Activated CD8-positive, alpha-beta memory T cell treated with anti-CD3 and anti-CD28 coated beads, Interleukin-2, amount 50 U/mL, for 1 hour (primary cell): ENCODE data around the gene ANKRD9.
A peak's percentile ranks its signal among the peaks of the same experiment; 100 is the strongest.
"Not testable (repeated sequence)": the region's sequence is repeated elsewhere in the genome, so short reads cannot be mapped to it uniquely, and the experiment has no call there.

ENCODE experiments used
- DNase-seq: peaks from one replicate; pipeline ENCODE4 v3.0.0-alpha.2; 2020; ENCODE audit errors: extremely low read depth

The ANKRD9 gene

DNA sequence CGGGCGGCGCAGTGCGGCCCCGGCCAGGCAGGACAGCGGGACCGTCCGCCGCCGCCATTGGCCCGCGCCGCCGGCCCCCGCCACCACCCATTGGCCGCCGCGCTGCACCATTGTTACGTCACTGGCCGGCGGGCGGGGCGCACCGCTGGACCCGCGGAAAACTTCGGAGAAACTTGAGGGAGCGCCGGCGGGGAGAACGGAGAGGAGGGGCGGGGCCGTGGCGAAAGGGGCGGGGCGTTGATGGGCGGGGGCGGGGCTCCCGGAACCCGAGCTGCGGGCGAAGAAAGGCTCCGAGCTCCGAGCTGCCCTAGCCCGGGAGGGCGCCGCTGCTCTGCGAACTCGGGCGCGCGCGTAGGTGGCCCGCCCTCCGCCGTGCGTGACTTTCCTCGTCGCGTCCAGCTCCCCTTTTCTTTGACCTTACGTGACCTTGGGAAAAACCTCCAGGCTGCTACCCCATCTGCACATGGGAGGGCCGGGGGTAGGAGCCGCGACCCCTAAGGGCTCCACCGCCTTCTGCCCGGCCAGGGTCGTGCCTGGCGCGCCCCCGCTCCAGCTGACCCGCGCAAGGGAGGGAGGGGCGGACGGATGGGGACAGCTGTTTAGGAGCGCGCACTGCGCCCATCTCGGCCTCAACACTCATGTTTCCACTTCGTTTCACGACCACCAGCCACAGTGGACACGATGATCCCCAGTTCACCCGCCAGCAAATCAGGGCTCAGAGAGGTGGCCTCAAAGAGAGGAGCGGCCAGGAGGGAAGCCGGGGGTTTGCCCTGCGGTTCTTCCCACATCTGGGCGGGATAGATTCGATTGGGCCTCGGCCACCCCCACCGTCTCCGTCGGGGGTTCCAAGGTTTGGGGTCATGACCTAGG lies at the start of gene ANKRD9:
Gene ANKRD9 (minus strand): TSS at position 31 of the 870 bp plus-strand sequence. CDS start 1,887 bp downstream, outside the sequence.
- DNase-seq, result peak; percentile 65

DNA sequence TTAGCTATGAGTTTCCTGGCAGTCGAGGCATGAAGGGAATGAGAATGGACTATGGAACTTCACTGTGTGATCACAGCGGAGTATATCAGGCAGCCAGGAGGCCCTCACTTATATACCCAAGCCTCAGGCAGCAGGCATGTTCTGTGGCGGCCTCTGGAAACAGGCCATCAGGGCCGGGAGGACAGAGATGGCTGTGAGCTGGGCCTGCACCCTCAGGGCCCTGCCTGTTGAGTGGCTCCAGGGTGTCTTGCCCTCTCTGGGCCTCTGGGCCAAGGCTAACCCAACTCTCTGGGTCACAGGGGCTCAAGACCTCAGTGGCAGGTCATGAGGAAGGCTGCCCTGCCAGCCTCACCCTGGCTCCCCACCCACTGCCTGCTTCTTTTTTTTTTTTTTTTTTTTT lies 49.0 kb upstream of the ANKRD9 start:
- no peak for DNase-seq

DNA sequence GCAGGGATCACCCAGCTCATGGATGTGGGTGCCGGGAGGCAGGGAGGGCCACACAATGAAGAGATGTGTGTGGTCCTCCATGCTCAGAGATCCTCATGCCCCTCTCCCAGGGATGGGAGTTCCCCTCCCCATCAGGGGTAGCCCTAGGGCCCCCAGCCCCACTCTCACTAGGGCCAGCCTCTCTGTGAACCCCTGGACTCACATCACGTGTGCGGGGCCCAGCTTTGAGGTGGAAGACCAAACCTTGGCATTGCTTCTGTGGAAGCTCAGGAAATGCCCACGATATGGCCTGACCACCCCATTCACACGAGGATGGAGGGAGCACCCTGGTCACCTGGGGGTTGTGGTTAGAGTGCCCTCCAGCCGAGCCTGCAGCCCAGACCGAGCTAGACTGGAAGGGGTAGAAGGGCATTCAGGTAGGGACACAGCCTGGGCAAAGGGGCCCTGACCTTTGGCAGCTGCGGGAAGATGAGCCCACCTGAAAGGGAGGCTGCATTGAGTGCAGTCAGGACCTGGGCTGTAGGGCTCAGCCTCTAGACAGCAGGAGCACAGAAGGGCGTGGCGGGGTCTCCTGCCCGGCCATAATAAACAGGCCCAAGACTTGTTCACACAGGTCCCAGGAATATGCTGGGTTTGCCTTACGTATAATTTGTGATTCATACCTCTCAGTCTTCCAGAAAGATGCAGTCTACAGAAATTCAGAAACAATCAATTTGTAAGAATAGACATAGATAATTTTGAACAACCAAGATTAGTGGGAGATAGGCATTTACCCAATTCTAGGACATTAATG lies 48.1 kb upstream of the ANKRD9 start:
- no peak for DNase-seq

DNA sequence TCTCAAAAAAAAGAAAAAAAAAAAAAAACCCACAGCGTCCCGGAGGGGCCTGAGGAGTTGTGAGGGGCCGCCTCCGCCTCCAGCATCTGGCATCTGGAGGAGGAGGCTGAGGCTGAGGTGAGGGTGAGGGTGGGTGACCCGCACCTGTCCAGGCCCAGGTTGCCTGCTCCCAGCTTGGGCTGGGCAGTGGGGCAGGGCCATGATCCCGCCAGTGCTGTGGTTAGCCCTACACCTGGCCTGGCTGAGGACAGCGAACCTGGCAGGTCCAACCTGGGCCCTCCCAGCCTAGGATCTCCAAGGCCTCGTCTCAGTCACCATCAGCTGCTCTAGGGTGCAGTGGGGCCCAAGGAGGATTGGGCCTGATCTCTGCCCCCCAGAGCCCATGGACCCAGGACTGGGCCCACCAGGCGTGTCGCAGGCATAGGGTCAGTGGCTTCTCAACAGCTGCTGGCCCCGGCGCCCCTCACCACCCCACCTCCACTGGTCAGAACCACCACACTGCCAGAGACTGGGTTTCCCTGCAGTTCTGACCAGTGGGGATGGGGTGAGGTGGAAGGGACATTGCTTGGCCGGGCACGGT lies 46.6 kb upstream of the ANKRD9 start:
- no peak for DNase-seq

DNA sequence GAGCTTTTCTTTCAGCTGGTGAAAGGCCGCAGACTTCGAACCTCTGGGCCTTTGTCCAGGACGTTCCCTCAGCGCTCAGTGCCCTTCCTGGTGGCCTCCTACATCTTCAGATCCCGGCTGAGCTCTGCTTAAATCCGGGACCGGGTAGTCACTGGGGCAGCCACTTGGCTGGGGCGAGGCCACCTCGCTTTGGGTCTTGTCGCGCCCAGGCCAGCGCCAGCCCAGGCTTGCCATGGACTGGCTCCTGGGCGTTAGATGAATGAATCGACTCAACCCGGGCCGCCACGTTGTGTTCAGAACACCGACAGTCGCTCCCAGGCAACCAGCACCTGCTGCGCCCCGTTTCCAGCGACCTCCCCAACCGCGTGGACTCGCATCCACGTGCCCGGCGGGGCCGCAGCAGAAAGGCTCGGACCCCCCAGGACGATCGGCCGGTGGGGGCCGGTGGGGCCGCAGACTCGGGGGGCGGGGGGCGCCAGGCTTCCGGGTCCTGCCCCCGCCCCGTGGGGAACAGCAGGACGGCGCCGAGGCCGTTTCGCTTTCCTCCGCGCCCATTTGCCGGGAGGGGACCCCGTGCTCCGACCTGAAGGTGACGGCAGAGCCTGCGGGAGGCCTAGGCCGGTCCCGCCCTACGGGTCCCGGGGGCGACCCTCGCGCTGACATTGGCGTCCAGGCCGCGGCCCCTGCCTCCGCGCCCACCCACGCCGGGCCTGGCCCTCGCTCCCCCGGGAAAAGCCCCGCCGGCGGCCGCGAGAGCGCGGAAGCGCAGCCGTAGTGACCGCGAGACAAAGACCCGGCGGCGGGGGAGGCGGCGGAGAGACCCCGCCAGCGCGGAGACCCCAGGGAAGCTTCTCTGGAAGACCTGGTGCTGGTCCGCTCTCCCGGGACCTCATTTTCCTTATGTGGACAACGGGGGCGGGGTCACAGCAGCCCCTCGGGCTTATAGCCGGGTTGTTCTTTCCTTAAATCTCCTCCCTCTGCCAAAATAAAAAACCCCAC lies 45.5 kb upstream of the ANKRD9 start:
- DNase-seq, result peak; percentile 8

DNA sequence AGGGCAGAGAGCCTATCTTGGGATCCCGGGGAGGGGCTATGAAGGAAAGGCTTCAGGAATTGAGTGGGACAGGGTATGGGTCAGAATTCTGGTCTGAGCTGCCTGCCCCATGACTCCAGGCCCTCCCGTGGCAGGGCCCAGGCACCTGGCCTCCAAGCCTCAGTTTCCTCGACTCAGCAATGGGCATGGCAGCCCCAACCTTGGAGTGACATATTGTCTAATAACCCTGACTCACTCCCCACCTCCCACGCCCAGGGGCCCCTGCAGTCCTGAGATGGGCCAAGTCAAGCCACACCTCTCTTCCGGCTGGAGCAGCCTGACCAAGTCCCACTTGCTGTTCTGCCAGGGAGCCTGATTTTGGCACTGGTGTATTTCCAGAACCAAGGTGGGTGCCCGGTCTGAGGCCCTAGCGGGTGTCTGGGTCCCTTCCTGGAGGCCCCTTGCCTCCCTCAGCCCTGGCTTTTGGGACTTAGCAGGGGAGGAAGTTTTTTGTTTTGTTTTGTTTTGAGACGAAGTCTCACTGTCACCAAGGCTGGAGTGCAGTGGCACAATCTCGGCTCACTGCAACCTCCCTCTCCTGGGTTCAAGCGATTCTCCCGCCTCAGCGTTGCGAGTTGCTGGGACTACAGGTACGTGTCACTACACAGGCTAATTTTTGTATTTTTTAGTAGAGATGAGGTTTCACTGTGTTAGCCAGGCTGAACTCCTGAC lies 42.6 kb upstream of the ANKRD9 start:
- DNase-seq, result no peak

- not testable (repeated sequence) for DNase-seq
These were observed 41.4 kb upstream of the ANKRD9 start for GRCh38 chr14:102550927-102551401.

DNA sequence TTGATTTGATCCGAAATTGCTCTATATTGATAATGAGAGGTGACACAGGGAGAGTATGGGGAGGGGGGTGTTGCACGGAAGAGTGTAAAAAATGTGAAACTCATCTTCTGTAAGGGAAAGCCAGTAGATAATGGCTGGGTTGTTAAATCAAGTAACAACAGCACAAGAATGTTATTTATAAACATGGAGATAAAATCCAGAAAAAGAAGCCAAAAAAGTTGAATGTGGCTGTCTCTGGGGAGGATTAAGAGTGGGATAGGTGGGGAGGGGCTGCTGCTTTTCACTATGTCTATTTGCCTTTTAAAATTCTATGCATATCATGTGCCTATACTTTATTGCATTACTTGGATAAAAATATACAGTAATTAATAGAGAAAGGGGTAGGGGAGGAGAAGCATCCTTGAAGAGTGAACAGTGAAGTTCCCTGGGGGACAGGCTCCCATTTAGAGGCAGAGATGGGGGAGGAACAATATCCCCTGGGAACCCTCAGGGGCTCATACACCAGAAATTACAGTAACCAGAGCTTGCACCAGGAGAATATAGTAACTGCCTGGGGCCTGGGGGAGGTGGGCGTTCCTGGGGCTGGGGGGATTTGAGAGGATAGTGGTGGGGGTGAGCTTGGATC lies 39.2 kb upstream of the ANKRD9 start:
- no peak for DNase-seq

DNA sequence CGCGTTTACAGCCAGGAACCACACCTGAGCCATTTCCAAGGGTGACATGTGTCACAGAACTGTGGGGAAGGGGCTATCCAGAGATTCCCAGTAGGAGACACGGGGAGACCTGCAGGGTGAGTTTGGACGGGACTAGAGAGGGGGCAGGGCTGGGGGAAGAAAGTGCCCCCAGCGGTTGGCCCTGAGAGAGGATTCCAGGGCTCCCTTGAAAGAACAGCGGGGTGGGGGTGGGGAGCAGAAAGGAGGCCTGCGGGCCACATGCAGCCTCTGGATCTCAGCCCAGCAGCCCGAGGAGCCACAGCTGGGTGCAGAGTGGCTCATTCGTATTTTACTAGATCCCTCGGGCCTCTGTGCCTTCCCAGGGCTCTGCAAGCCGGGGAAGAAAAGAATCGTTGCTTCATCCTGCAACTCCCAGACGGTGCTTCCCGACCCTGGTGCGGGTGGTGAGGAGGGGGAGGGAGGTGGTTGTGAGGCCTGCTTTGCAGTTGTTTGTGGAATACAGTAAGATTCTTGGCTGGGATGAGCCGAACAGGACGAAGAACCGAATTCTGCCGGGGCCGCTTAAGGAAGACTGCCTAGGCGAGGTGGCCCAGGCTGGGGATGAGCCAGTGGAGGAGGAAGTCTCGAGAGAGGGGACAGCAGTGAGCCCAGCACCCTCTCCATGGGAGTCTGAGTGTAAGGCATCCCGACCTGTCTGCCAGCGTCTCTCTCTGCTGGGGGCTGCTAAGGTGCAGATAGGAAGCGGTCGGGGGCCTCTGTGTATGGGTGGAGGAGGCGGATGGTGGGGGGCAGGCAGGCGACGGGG lies 36.1 kb upstream of the ANKRD9 start:
- no peak for DNase-seq

DNA sequence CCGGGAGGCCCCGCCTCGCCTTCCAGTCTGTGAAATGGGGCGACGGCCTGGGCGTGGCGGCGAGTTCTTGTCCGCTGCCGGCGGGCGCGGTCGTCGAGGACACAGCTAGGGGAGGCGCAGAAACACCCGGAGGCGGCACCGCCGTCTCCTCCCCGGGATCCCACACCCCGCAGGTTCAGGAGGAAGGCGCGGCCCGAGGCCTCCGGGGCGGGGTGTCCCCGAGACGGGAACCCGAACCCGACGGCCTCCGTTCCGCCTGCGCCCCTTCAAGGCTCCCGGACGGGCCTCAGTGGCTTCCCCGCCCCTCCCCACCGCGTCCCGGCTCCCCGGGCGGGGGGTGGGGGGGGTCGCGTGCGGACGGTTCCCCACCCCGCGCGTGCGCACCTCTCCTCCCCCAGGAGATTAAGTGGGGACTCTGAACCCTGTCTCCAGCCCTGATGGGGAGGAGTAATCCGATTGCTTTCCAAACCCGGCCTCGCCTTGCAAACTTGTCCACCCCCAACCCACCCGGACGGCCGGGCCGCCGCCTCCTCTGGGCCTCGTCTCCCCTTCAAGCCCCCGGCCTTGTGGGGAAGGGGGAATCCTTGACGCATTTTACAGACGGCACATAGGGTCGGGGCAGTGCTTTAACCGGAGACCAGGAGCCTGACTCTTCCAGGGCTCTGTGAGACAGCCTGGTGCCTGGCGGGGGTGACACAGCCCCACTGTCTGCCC lies 35.3 kb upstream of the ANKRD9 start:
- no peak for DNase-seq

- DNase-seq, result no peak
These were observed 34.6 kb upstream of the ANKRD9 start for GRCh38 chr14:102544046-102544746.

DNA sequence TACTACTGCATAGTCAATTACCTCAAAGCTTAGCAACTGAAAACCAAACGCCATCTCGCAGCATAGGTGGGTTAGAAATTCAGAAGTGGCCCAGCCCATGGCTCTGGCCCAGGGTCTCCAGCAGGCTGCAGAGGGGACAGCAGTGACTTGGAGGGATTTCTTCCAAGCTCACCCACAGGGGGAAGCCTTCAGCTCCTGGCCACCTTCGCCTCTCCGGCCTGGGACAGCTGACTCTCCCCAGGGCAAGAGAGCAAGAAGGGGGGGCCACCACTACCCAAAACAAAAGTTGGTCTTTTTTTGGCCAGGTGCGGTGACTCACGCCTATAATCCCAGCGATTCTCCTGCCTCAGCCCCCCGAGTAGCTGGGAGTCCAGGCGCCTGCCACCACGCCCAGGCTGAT lies 32.2 kb upstream of the ANKRD9 start:
- DNase-seq, result no peak

DNA sequence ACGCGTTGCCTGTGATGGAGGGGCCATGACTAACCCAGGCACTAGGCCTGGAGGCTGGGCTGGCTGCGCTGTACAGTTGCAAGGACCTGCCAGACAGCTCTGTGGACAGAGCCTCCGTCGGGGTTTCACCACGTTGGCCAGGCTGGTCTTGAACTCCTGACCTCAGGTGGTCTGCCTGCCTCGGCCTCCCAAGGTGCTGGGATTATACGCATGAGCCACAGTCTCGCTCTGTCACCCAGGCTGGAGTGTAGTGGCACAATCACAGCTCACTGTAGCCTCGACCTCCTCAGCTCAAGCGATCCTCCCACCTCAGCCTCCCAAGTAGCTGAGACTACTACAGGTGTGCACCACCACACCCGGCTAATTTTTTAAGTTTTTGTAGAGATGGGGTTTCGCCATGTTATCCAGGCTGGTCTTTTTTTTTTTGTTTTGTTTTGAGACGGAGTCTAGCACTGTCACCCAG lies 31.5 kb upstream of the ANKRD9 start:
- DNase-seq, result not testable (repeated sequence)

GRCh38 chr14:102540315-102541028 lies 30.9 kb upstream of the ANKRD9 start:
- no peak for DNase-seq

- no peak for DNase-seq
These were observed 30.2 kb upstream of the ANKRD9 start for GRCh38 chr14:102539544-102540314.
